Measurements from ENCODE around the gene CTAGE9.

Gene CTAGE9

DNA sequence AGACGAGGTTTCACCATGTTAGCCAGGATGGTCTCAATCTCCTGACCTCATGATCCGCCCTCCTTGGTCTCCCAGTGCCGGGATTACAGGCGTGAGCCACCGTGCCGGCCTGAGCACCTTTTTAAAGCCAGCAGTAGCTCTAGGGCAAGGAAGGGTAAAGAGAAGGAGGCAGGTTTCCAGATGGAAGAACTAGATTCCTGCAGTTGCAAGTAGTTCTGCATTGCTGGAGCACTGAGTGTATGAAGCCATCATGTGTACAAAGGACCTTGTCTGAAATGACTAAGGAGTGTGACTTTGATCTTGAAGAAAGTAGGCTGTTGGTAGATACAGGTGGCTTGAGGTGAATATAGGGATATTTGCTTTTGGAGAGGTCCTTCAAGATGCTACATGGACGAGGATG is 13.9 kb downstream of the CTAGE9 start:
- TF ChIP-seq, protein P1, sequence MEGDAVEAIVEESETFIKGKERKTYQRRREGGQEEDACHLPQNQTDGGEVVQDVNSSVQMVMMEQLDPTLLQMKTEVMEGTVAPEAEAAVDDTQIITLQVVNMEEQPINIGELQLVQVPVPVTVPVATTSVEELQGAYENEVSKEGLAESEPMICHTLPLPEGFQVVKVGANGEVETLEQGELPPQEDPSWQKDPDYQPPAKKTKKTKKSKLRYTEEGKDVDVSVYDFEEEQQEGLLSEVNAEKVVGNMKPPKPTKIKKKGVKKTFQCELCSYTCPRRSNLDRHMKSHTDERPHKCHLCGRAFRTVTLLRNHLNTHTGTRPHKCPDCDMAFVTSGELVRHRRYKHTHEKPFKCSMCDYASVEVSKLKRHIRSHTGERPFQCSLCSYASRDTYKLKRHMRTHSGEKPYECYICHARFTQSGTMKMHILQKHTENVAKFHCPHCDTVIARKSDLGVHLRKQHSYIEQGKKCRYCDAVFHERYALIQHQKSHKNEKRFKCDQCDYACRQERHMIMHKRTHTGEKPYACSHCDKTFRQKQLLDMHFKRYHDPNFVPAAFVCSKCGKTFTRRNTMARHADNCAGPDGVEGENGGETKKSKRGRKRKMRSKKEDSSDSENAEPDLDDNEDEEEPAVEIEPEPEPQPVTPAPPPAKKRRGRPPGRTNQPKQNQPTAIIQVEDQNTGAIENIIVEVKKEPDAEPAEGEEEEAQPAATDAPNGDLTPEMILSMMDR (IDR thresholded peaks at IDR 0.05; ENCODE audit: insufficient read depth, low read depth, low read length, missing control alignments), result no peak

DNA sequence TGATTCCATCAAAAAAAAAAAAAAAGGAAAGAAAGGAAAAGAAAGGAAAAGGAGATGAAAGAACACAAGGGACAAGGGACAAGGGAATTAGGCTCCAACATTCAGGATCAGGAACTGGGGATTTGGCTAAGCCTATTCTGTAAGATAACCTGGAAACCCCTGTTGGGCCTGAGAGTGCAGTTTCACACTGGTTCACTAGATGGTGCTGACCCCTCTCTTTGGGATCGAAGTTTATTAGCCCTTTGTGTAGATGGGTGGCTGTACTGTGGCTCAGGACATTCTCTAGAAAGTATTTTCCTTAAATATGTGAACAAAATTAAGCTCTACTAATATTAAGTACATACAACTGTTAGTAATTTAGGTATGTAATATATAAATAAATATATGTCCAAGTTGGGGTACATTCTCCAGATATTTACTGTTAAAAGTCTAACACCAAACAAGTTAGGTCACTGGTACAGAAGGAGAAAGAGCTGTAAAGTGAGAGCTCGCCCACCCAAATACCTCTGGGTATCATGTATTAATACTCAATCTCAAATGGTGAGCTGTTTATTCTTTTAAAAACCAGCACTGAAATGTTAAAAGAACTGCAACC is 15.9 kb downstream of the CTAGE9 start:
- no peak overlapping the region for H3K4me3 ChIP-seq (ENCODE audit: low read length)
- DNase-seq (ENCODE audit: low read depth), result peak; percentile 63
- TF ChIP-seq, protein P1 (IDR thresholded peaks at IDR 0.05; ENCODE audit: insufficient read depth, low read depth, low read length, missing control alignments), result peak; percentile 87

More for the DNA sequence above, 13.9 kb downstream of the CTAGE9 start:
- H3K4me3 ChIP-seq (ENCODE audit: low read length), result no peak overlapping the region
- DNase-seq (ENCODE audit: low read depth), result no peak

DNA sequence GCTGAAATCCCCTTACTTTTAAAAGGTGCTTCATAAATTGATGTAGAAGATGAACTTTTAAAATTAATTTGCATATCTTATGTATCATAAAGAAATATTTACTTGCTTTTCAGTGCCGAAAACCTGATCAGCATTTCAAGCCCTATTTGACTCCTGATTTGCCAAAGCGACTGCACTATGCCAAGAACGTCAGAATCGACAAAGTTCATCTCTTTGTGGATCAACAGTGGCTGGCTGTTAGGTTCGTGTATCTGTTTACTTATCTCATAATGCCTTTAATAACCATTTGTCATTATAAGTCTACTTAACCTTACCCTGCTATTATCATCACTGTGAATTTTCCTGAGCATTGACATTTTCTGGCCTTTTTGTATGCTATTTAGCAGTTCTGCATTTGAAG is 17.4 kb downstream of the CTAGE9 start:
- TF ChIP-seq, protein P1 (IDR thresholded peaks at IDR 0.05; ENCODE audit: insufficient read depth, low read depth, low read length, missing control alignments), result no peak
- H3K4me3 ChIP-seq (ENCODE audit: low read length), result no peak overlapping the region
- no peak for DNase-seq (ENCODE audit: low read depth)

DNA sequence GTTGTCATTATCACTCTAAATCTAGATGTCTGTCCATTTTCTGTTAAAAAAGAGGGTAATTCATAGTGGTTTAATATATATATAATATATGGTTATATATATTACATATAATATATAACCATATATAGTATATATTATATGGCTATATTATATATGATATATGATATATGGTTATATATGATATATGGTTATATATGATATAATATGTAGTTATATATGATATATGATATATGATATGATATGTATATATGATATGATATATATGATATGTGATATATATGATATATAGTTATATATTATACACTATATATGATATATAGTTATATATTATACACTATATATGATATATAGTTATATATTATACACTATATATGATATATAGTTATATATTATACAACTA is 18.2 kb downstream of the CTAGE9 start:
- H3K4me3 ChIP-seq (ENCODE audit: low read length), result no peak overlapping the region
- DNase-seq (ENCODE audit: low read depth), result no peak
- TF ChIP-seq, protein P1 (IDR thresholded peaks at IDR 0.05; ENCODE audit: insufficient read depth, low read depth, low read length, missing control alignments), result no peak

DNA sequence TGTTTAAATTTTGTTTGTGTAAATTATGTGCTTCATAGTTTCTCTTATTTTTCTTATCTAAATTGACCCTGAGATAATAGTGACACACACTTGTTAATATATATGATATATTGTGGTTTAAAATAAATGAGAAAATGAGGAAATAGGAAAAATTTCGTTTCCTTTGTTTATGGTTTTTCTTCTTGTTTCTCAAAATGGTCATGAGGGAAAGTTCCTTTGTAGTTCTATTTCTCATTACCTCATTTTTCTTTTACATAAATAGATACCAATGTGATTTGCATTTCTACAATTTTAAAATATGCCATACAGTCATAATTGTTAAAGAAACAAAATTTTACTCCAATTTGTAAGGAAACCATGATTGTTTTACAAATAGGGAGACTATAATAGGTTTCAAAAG is 18.8 kb downstream of the CTAGE9 start:
- TF ChIP-seq, protein P1 (IDR thresholded peaks at IDR 0.05; ENCODE audit: insufficient read depth, low read depth, low read length, missing control alignments), result no peak
- no peak overlapping the region for H3K4me3 ChIP-seq (ENCODE audit: low read length)
- no peak for DNase-seq (ENCODE audit: low read depth)

DNA sequence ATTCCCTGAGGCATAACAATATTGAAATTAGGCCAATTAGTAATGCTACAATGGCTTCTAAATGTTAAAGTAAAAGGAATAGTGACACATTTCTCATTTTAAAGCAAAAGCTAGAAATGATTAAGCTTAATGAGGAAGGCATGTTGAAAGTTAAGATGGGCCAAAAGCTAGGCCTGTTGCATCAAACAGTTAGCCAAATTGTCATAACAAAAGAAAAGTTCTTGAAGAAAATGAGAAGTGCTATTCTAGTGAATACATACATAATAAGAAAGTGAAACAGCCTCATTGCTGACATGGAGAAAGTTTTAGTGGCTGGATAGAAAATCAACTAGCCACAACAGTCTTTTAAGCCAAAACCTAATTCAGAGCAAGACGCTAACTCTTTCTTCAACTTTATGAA is 22.5 kb downstream of the CTAGE9 start:
- DNase-seq (ENCODE audit: low read depth), result no peak
- no peak overlapping the region for H3K4me3 ChIP-seq (ENCODE audit: low read length)
- TF ChIP-seq, protein P1 (IDR thresholded peaks at IDR 0.05; ENCODE audit: insufficient read depth, low read depth, low read length, missing control alignments), result no peak

DNA sequence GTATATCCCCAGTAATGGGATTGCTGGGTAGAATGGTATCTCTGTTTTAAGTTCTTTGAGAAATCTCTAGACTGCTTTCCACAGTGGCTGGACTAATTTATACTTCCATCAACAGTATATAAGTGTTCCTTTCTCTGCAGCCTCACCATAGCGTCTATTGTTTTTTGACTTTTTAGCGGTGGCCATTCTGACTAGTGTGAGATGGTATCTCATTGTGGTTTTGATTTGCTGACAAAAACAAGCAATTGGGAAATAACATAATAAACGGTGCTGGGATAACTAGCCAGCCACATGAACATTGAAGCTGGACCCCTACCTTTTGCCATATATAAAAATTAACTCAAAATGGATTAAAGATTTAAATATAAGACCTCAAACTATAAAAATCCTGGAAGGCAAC is 23.8 kb downstream of the CTAGE9 start:
- TF ChIP-seq, protein P1 (IDR thresholded peaks at IDR 0.05; ENCODE audit: insufficient read depth, low read depth, low read length, missing control alignments), result no peak
- no peak overlapping the region for H3K4me3 ChIP-seq (ENCODE audit: low read length)
- no peak for DNase-seq (ENCODE audit: low read depth)
